ENCODE measurements around the gene UBXN1. TPM values are rescaled to one million over a fixed set of nuclear protein-coding genes. Genes with fewer than 3 reads are reported as not detected.
"Not testable (repeated sequence)": the region's sequence is repeated elsewhere in the genome, so short reads cannot be mapped to it uniquely, and the experiment has no call there.

The UBXN1 gene
- total RNA-seq, 2 donors from 2014 or later = 88.6 to 159 TPM

DNA sequence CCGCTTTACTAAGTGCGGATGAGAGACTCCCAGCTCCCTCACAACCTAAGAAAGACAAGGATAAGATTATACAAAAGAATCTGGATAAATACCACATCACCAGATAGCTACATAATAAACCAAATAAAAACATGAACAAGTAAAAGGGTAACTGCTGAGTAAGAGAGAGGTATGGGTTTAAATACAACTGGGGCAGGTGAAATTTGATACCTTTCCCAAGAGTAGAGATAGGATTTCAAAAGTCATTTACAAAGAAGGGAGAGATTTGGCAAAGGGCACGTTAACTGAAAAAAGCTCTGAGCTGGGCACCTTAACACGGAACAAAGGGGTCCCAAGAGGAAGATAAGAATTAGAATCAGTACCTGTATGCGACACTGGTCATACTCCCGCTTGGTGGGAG lies 1.7 kb downstream of the UBXN1 start:
- Histone ChIP-seq H3K27me3 (replicated peaks; ENCODE audit: insufficient read depth) (no peaks in the 10 kb centered on the region), H3K36me3 (peaks cover 16% of the 10 kb centered on the region), H3K4me1 (ENCODE audit: control insufficient read depth in 1 of 2, low read depth in 2 of 2) (peaks cover 18 to 34% of the 10 kb centered on the region in 2 donors), H3K27ac (no peak overlapping the region), H3K4me3 (no peak overlapping the region), H3K9me3 (no peaks in the 10 kb centered on the region)
- no peak for DNase-seq (ENCODE audit: low spot score)
- ATAC-seq (ENCODE audit: insufficient number of reproducible peaks, low FRiP score, low read depth) = no peak
- TF ChIP-seq, protein P1, sequence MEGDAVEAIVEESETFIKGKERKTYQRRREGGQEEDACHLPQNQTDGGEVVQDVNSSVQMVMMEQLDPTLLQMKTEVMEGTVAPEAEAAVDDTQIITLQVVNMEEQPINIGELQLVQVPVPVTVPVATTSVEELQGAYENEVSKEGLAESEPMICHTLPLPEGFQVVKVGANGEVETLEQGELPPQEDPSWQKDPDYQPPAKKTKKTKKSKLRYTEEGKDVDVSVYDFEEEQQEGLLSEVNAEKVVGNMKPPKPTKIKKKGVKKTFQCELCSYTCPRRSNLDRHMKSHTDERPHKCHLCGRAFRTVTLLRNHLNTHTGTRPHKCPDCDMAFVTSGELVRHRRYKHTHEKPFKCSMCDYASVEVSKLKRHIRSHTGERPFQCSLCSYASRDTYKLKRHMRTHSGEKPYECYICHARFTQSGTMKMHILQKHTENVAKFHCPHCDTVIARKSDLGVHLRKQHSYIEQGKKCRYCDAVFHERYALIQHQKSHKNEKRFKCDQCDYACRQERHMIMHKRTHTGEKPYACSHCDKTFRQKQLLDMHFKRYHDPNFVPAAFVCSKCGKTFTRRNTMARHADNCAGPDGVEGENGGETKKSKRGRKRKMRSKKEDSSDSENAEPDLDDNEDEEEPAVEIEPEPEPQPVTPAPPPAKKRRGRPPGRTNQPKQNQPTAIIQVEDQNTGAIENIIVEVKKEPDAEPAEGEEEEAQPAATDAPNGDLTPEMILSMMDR (IDR thresholded peaks at IDR 0.05) = no peak

DNA sequence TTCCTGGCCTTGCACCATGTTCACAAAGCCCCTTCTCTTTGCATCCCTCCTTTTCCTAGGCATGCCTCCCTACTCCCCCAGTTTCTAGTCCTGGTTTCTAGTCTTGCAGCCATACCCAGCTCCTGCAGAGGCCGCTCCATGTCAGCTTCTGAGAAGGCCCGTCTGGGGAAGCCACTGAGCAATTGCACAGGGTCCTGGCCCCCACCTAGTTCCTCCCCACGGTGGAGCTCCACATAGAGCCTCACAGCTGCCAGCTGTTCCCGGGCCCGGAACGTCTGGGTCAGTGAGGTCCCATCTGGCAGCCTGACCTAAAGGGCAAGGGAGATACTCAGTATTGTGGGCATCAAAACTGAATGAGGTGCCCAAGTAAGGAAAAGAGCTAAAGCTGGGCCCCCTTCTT lies 2.2 kb downstream of the UBXN1 start:
- Histone ChIP-seq H3K4me1 (ENCODE audit: control insufficient read depth in 1 of 2, low read depth in 2 of 2) (peaks cover 18 to 34% of the 10 kb centered on the region in 2 donors), H3K36me3 (peaks cover 16% of the 10 kb centered on the region), H3K4me3 (no peak overlapping the region), H3K27ac (no peak overlapping the region), H3K27me3 (replicated peaks; ENCODE audit: insufficient read depth) (no peaks in the 10 kb centered on the region), H3K9me3 (no peaks in the 10 kb centered on the region)
- TF ChIP-seq, protein P1 (IDR thresholded peaks at IDR 0.05) = no peak
- ATAC-seq (ENCODE audit: insufficient number of reproducible peaks, low FRiP score, low read depth) = no peak
- DNase-seq (ENCODE audit: low spot score) = no peak

DNA sequence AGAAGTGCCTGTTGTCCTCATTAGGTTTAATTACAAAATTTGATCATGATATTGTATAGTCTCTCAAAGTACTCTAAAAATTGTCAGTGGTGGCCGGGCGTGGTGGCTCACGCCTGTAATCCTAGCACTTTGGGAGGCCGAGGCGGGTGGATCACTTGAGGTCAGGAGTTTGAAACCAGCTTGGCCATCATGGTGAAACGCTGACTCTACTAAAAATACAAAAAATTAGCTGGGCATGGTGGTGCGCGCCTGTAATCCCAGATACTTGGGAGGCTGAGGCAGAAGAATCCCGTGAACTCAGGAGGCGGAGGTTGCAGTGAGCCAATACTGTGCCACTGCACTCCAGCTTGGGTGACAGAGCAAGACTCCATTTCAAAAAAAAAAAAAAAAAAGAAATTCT lies 3.5 kb downstream of the UBXN1 start:
- not testable (repeated sequence) for H3K27me3 ChIP-seq (replicated peaks; ENCODE audit: insufficient read depth); ATAC-seq (ENCODE audit: insufficient number of reproducible peaks, low FRiP score, low read depth); DNase-seq (ENCODE audit: low spot score)

DNA sequence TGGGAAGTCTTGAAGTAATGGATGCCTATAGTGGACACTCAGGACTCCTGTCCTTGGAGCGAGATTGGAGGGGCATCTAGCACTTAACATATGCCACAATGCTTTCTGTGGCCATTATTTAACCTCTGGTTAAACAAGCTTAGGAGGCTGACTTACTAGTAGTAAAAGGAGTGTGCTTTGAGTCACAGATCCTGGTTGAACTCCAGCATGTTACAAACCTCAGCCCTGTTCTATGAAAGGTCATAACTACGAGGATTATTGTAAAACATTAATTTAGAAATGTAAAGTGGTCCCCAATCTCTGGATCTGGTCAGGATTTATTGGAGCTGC lies 5.7 kb downstream of the UBXN1 start:
- no peak overlapping the region for H3K27ac ChIP-seq
- DNase-seq (ENCODE audit: low spot score) (no peak), ATAC-seq (ENCODE audit: insufficient number of reproducible peaks, low FRiP score, low read depth) (no peak)
- peaks cover 16% of the 10 kb centered on the region for H3K36me3 ChIP-seq
- H3K4me3 ChIP-seq = no peak overlapping the region
- no peaks in the 10 kb centered on the region for H3K9me3 ChIP-seq
- TF ChIP-seq, protein P1 (IDR thresholded peaks at IDR 0.05) = no peak
- no peaks in the 10 kb centered on the region for H3K27me3 ChIP-seq (replicated peaks; ENCODE audit: insufficient read depth)
- H3K4me1 ChIP-seq (ENCODE audit: control insufficient read depth in 1 of 2, low read depth in 2 of 2) = peaks cover 20 to 38% of the 10 kb centered on the region in 2 donors

More for the DNA sequence above, 3.5 kb downstream of the UBXN1 start:
- H3K9me3 ChIP-seq, H3K4me3 ChIP-seq, H3K27ac ChIP-seq: not testable (repeated sequence)
- H3K4me1 ChIP-seq (ENCODE audit: control insufficient read depth in 1 of 2, low read depth in 2 of 2) = peaks cover 24 to 41% of the 10 kb centered on the region in 2 donors
- H3K36me3 ChIP-seq = peaks cover 16% of the 10 kb centered on the region

DNA sequence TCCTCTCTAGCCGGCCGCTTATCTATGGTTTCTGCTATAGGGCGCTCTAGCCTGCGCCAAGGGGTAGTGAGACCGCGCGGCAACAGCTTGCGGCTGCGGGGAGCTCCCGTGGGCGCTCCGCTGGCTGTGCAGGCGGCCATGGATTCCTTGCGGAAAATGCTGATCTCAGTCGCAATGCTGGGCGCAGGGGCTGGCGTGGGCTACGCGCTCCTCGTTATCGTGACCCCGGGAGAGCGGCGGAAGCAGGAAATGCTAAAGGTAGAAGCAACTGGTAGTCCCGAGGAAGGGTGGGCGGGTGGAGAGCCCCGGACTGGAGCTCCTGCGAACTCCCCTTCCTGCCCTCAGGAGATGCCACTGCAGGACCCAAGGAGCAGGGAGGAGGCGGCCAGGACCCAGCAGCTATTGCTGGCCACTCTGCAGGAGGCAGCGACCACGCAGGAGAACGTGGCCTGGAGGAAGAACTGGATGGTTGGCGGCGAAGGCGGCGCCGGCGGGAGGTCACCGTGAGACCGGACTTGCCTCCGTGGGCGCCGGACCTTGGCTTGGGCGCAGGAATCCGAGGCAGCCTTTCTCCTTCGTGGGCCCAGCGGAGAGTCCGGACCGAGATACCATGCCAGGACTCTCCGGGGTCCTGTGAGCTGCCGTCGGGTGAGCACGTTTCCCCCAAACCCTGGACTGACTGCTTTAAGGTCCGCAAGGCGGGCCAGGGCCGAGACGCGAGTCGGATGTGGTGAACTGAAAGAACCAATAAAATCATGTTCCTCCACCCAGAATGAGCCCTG lies 7.1 kb downstream of the UBXN1 start, which contains the start of the genes LBHD1 and UQCC3:
Gene LBHD1, minus strand, starts transcription at position 660 of the 782 bp plus-strand sequence. CDS start 2,236 bp downstream, outside the sequence.
Gene UQCC3, plus strand, starts transcription at position 66 of the 782 bp plus-strand sequence. Its CDS starts 73 bp downstream, at position 139.
- no peaks in the 10 kb centered on the region for H3K27me3 ChIP-seq (replicated peaks; ENCODE audit: insufficient read depth)
- no peaks in the 10 kb centered on the region for H3K9me3 ChIP-seq
- peaks cover 26 to 39% of the 10 kb centered on the region in 2 donors for H3K4me1 ChIP-seq (ENCODE audit: control insufficient read depth in 1 of 2, low read depth in 2 of 2)
- H3K4me3 ChIP-seq = peak within 1 kb of the TSS; percentile 87
- DNase-seq (ENCODE audit: low spot score) (no peak), ATAC-seq (ENCODE audit: insufficient number of reproducible peaks, low FRiP score, low read depth) (peak; percentile 46)
- H3K36me3 ChIP-seq = peaks cover 22% of the 10 kb centered on the region
- TF ChIP-seq, protein P1 (IDR thresholded peaks at IDR 0.05) = no peak
- H3K27ac ChIP-seq = peak within 1 kb of the TSS; percentile 72 to 81
